ENCODE data around the gene ZNHIT6. TPM values are rescaled to one million over a fixed set of nuclear protein-coding genes. Genes with fewer than 3 reads are reported as not detected.

Gene ZNHIT6
- total RNA-seq, 3 donors from 2014 or later, result 13.8 to 18.1 (median 15.4) TPM

GRCh38 chr1:85629532-85629920 is 78.7 kb downstream of the ZNHIT6 start:
- DNase-seq (ENCODE audit: low spot score in 2 of 2), result no peak

DNA sequence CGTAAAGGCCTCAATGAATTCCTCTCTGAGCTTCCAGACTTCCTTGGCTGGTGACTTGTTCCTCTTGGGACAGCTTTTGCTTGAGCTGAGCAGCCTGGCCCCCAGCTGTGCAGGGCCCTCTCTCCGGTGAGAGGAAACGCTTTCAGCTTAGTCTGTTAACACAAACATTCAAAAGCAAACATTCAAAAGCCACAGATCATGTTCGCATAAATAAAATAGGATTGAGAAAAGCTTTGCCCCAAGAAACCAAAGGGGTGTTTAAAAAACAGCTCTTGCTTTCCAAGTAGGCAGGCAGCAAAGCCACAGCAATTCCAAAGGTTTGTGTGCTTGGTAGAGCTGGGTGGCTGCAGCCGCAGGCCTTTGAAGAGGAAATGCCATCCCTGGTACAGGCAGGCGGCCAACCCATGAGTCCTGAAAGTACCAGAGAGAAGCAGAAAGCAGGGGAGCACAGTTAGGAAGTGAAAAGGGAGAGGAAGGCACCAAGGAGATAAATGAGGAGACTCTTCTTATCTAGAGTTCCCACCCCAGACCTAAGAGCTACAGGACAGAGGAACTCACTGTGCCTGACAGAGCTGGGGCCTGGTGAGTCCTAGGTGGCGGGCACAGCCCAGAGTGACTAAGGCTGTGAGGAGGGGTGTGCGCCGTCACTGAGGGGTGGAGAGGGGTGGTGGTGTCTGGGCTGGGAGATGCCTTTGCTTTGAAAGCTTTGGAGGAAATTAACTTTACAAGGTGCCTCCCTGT is 79.3 kb downstream of the ZNHIT6 start:
- H3K9me3 ChIP-seq, result no peaks in the 10 kb centered on the region
- no peaks in the 10 kb centered on the region for H3K27me3 ChIP-seq
- no peaks in the 10 kb centered on the region for H3K36me3 ChIP-seq
- TF ChIP-seq POLR2A (IDR thresholded peaks at IDR 0.05), result no peak
- peak in 1 of 3 donors; percentile 39 for TF ChIP-seq POLR2AphosphoS5 (IDR thresholded peaks at IDR 0.05)
- no peaks in the 10 kb centered on the region for H3K4me1 ChIP-seq
- no peak overlapping the region for H3K4me3 ChIP-seq
- peak overlapping the region; percentile 70 to 71 for H3K27ac ChIP-seq
- peak; percentile 79 to 81 for DNase-seq (ENCODE audit: low spot score in 2 of 2)
- intact Hi-C loops (cut with DNase I; ENCODE audit: low total_unique reads), result no loop called here

More at GRCh38 chr1:85629532-85629920, 78.7 kb downstream of the ZNHIT6 start:
- no peaks in the 10 kb centered on the region for H3K9me3 ChIP-seq
- TF ChIP-seq, protein P1, sequence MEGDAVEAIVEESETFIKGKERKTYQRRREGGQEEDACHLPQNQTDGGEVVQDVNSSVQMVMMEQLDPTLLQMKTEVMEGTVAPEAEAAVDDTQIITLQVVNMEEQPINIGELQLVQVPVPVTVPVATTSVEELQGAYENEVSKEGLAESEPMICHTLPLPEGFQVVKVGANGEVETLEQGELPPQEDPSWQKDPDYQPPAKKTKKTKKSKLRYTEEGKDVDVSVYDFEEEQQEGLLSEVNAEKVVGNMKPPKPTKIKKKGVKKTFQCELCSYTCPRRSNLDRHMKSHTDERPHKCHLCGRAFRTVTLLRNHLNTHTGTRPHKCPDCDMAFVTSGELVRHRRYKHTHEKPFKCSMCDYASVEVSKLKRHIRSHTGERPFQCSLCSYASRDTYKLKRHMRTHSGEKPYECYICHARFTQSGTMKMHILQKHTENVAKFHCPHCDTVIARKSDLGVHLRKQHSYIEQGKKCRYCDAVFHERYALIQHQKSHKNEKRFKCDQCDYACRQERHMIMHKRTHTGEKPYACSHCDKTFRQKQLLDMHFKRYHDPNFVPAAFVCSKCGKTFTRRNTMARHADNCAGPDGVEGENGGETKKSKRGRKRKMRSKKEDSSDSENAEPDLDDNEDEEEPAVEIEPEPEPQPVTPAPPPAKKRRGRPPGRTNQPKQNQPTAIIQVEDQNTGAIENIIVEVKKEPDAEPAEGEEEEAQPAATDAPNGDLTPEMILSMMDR (IDR thresholded peaks at IDR 0.05), result no peak
- TF ChIP-seq POLR2A (IDR thresholded peaks at IDR 0.05), result no peak
- intact Hi-C loops (cut with DNase I; ENCODE audit: low total_unique reads), result no loop called here
- H3K4me3 ChIP-seq, result no peak overlapping the region
- no peaks in the 10 kb centered on the region for H3K4me1 ChIP-seq
- H3K36me3 ChIP-seq, result no peaks in the 10 kb centered on the region
- peak overlapping the region; percentile 70 to 71 for H3K27ac ChIP-seq
- no peaks in the 10 kb centered on the region for H3K27me3 ChIP-seq

DNA sequence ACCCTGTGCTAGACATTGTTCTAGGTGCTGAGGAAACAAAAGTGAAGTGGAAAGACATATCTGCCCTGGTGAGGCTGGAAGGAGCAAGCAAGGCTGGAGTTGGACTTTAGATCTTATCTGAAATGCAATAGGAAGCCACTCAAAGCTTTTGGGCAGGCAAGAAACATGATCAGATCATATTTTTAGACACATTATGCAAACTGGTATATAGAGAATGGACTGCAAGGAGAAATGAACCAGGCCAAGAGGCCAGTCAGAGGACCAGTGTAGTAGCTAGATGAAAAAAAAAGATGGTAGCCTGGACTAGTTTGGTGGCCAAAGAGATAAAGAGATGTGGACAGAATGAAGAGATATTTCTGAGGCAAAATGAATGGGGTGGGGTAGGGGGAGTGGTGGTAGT is 81.4 kb downstream of the ZNHIT6 start:
- H3K27ac ChIP-seq, result no peak overlapping the region
- H3K4me3 ChIP-seq, result no peak overlapping the region
- H3K9me3 ChIP-seq, result peaks cover 0 to 2% of the 10 kb centered on the region in 2 donors
- H3K36me3 ChIP-seq, result no peaks in the 10 kb centered on the region
- no peaks in the 10 kb centered on the region for H3K27me3 ChIP-seq
- H3K4me1 ChIP-seq, result no peaks in the 10 kb centered on the region
- intact Hi-C loops (cut with DNase I; ENCODE audit: low total_unique reads), result no loop called here
- TF ChIP-seq, protein P1 (IDR thresholded peaks at IDR 0.05), result no peak
- TF ChIP-seq POLR2A (IDR thresholded peaks at IDR 0.05) (no peak), POLR2AphosphoS5 (IDR thresholded peaks at IDR 0.05) (no peak)
- DNase-seq (ENCODE audit: low spot score in 2 of 2), result no peak

GRCh38 chr1:85624361-85624760 is 83.9 kb downstream of the ZNHIT6 start:
- Histone ChIP-seq H3K4me1 (no peaks in the 10 kb centered on the region), H3K27ac (no peak overlapping the region), H3K9me3 (peaks cover 8 to 14% of the 10 kb centered on the region in 2 donors), H3K4me3 (no peak overlapping the region), H3K36me3 (no peaks in the 10 kb centered on the region), H3K27me3 (no peaks in the 10 kb centered on the region)
- intact Hi-C loops (cut with DNase I; ENCODE audit: low total_unique reads), result no loop called here
- TF ChIP-seq, protein P1 (IDR thresholded peaks at IDR 0.05), result no peak
- TF ChIP-seq POLR2A (IDR thresholded peaks at IDR 0.05) (no peak), POLR2AphosphoS5 (IDR thresholded peaks at IDR 0.05) (no peak)
- no peak for DNase-seq (ENCODE audit: low spot score in 2 of 2)

DNA sequence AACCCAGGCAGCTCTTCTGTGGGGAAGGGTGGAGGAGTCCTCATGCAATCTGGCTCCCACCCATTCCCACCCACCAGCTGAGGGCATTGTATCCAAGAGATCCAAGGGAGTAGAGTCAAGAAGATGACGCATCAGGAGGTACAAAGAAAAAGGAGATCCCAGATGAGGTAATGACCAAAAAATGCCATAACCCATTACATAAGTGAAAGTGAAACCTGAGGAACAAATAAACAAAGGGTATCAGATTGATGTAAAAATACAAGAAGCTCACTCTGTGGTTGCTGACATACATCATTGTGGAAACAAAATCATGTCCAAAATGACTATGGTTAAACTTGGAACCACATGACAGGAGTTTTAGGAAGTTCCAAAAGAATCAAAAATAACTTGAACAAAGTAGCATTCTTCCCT is 85.2 kb downstream of the ZNHIT6 start:
- DNase-seq (ENCODE audit: low spot score in 2 of 2), result no peak
- H3K9me3 ChIP-seq, result peaks cover 8 to 14% of the 10 kb centered on the region in 2 donors
- H3K27ac ChIP-seq, result no peak overlapping the region
- no peaks in the 10 kb centered on the region for H3K4me1 ChIP-seq
- intact Hi-C loops (cut with DNase I; ENCODE audit: low total_unique reads), result no loop called here
- TF ChIP-seq, protein P1 (IDR thresholded peaks at IDR 0.05), result no peak
- TF ChIP-seq POLR2AphosphoS5 (IDR thresholded peaks at IDR 0.05), result no peak
- TF ChIP-seq POLR2A (IDR thresholded peaks at IDR 0.05), result no peak
- no peak overlapping the region for H3K4me3 ChIP-seq
- H3K36me3 ChIP-seq, result no peaks in the 10 kb centered on the region
- no peaks in the 10 kb centered on the region for H3K27me3 ChIP-seq

Measured in breast epithelium (tissue), 4 donors.